ENCODE measurements around the gene GTF3A.

Gene GTF3A

GRCh38 chr13:27455331-27455855, 31.0 kb downstream of the GTF3A start:
- FAIRE-seq (no peak), DNase-seq (ENCODE audit: insufficient read length, low spot score) (no peak)
- no peak for TF ChIP-seq SPI1 (IDR thresholded peaks at IDR 0.05; ENCODE audit: low read depth, low read length)
- peak; percentile 56; the same call in 1 of the 2 replicates for TF ChIP-seq TAF1 (IDR thresholded peaks at IDR 0.05; ENCODE audit: low read depth, low read length)

DNA sequence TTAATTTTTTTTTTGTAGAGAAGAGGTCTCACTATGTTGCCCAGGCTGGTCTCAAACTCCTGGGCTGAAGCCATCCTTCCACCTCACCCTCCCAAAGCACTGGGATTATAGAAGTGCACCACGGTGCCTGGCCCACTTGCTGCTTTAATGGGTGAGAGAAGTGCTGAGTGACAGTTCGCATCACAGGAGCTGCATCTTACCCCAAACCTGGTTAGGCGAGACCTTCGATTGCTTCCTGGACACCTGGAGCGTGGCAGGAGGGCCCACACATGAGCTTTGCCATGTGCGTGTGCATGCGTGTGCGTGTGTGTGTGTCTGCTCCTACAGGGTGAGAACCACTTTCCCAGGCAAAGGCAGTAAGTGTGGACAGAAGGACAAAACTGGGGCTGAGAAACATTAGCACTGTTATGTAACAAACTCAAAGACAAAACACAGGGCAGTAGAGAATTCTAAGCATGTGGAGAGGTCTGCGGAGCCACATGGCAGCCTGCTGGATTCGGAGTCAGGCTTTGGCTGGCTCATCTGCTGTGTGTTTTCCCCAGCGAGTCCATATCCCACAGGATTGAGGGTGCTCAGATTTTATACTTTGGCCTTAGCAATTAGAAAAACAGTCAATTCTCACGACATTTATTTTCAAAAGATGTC, 37.6 kb downstream of the GTF3A start:
- DNase-seq (ENCODE audit: insufficient read length, low spot score): no peak
- TF ChIP-seq PAX5 (IDR thresholded peaks at IDR 0.05; ENCODE audit: insufficient read depth, low read length, severe bottlenecking): no peak
- no peak for TF ChIP-seq SPI1 (IDR thresholded peaks at IDR 0.05; ENCODE audit: low read depth, low read length)
- no peak for TF ChIP-seq POU2F2 (IDR thresholded peaks at IDR 0.05; ENCODE audit: low read depth, low read length)
- no peak for TF ChIP-seq TAF1 (IDR thresholded peaks at IDR 0.05; ENCODE audit: low read depth, low read length)
- FAIRE-seq: no peak

DNA sequence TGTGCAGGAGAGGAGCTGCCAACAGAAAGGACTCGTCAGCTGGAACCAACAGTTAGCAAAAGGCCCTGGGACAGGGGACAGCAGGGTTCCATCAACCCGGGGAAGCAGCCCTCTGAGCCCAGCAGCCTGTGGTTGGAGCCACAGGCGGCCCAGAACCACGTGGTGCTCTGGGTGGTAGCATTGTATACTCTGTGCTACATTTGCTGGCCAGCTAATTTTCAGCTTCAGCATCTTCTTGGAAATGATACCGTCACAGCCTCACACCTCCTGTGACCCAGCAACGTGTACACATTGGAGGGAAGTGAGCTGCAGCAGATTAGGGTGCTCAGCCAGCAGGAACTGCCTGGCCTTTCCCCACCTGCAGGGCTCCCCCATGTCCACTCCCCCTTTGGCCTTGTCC, 39.1 kb downstream of the GTF3A start:
- no peak for DNase-seq (ENCODE audit: insufficient read length, low spot score)
- no peak for FAIRE-seq
- TF ChIP-seq PAX5 (IDR thresholded peaks at IDR 0.05; ENCODE audit: insufficient read depth, low read length, severe bottlenecking) (no peak), SPI1 (IDR thresholded peaks at IDR 0.05; ENCODE audit: low read depth, low read length) (no peak), POLR2A (IDR thresholded peaks at IDR 0.05; ENCODE audit: low read depth, low read length) (no peak), POLR2AphosphoS5 (IDR thresholded peaks at IDR 0.05; ENCODE audit: low read depth, low read length) (no peak), POU2F2 (IDR thresholded peaks at IDR 0.05; ENCODE audit: low read depth, low read length) (no peak), TAF1 (IDR thresholded peaks at IDR 0.05; ENCODE audit: low read depth, low read length) (no peak)

DNA sequence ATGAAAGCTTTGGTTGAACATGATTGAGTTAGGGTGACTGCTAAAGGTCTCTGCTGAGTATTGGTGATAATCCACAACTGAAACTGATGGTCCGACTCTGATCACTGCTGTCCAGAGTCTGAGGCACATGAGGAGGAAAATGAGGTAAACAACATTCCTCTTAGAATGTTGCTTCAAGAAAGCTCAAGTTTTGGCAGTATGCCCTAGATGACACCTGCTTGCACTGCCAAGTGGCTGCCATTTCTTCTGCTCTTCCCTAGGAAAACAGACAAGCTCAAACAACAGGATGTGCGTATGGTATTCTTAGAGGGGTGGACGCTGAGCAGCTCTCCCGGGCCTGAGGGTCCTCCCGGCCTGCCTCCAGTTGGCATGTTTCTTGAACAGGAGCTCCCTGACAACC, 41.2 kb downstream of the GTF3A start:
- no peak for DNase-seq (ENCODE audit: insufficient read length, low spot score)
- FAIRE-seq: no peak
- TF ChIP-seq POU2F2 (IDR thresholded peaks at IDR 0.05; ENCODE audit: low read depth, low read length): no peak
- no peak for TF ChIP-seq PAX5 (IDR thresholded peaks at IDR 0.05; ENCODE audit: insufficient read depth, low read length, severe bottlenecking)
- no peak for TF ChIP-seq SPI1 (IDR thresholded peaks at IDR 0.05; ENCODE audit: low read depth, low read length)
- TF ChIP-seq POLR2AphosphoS5 (IDR thresholded peaks at IDR 0.05; ENCODE audit: low read depth, low read length): no peak
- no peak for TF ChIP-seq POLR2A (IDR thresholded peaks at IDR 0.05; ENCODE audit: low read depth, low read length)
- TF ChIP-seq TAF1 (IDR thresholded peaks at IDR 0.05; ENCODE audit: low read depth, low read length): no peak

- FAIRE-seq (no peak), DNase-seq (ENCODE audit: insufficient read length, low spot score) (no peak)
- TF ChIP-seq POLR2AphosphoS5 (IDR thresholded peaks at IDR 0.05; ENCODE audit: low read depth, low read length): no peak
Observed at GRCh38 chr13:27466513-27466912, 42.1 kb downstream of the GTF3A start.

GRCh38 chr13:27470075-27470820, 45.8 kb downstream of the GTF3A start:
- DNase-seq (ENCODE audit: insufficient read length, low spot score): no peak
- no peak for TF ChIP-seq POU2F2 (IDR thresholded peaks at IDR 0.05; ENCODE audit: low read depth, low read length)
- no peak for TF ChIP-seq POLR2A (IDR thresholded peaks at IDR 0.05; ENCODE audit: low read depth, low read length)
- TF ChIP-seq SPI1 (IDR thresholded peaks at IDR 0.05; ENCODE audit: low read depth, low read length): no peak
- TF ChIP-seq POLR2AphosphoS5 (IDR thresholded peaks at IDR 0.05; ENCODE audit: low read depth, low read length): no peak
- no peak for TF ChIP-seq PAX5 (IDR thresholded peaks at IDR 0.05; ENCODE audit: insufficient read depth, low read length, severe bottlenecking)
- no peak for TF ChIP-seq TAF1 (IDR thresholded peaks at IDR 0.05; ENCODE audit: low read depth, low read length)
- FAIRE-seq: no peak

DNA sequence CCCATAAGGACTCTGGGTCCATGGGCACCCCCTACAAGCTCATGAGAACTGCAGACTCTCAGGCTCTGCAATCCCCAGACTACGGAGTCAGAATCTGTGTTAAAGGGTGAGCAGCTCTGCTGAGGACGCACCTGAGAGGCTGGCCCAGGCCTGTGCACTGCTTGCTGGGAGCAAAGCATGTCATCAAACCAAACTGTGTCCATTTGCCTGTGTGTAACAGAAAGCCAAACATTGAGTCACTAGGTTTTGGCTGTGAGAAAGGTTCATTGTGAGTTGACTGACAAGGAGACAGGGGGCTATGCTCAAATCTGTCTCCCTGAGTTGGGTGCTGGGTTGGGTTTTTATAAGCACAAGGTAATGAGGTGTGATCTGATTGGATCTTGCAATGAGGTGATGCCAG, 48.0 kb downstream of the GTF3A start:
- no peak for DNase-seq (ENCODE audit: insufficient read length, low spot score)
- FAIRE-seq: peak; percentile 43
- no peak for TF ChIP-seq POLR2A (IDR thresholded peaks at IDR 0.05; ENCODE audit: low read depth, low read length)
- no peak for TF ChIP-seq POU2F2 (IDR thresholded peaks at IDR 0.05; ENCODE audit: low read depth, low read length)
- TF ChIP-seq SPI1 (IDR thresholded peaks at IDR 0.05; ENCODE audit: low read depth, low read length): no peak
- no peak for TF ChIP-seq PAX5 (IDR thresholded peaks at IDR 0.05; ENCODE audit: insufficient read depth, low read length, severe bottlenecking)
- TF ChIP-seq TAF1 (IDR thresholded peaks at IDR 0.05; ENCODE audit: low read depth, low read length): no peak
- TF ChIP-seq POLR2AphosphoS5 (IDR thresholded peaks at IDR 0.05; ENCODE audit: low read depth, low read length): no peak

GRCh38 chr13:27472941-27473340, 48.5 kb downstream of the GTF3A start:
- DNase-seq (ENCODE audit: insufficient read length, low spot score) (no peak), FAIRE-seq (no peak)
- TF ChIP-seq SPI1 (IDR thresholded peaks at IDR 0.05; ENCODE audit: low read depth, low read length): no peak
- TF ChIP-seq PAX5 (IDR thresholded peaks at IDR 0.05; ENCODE audit: insufficient read depth, low read length, severe bottlenecking): no peak
- no peak for TF ChIP-seq TAF1 (IDR thresholded peaks at IDR 0.05; ENCODE audit: low read depth, low read length)
- TF ChIP-seq POU2F2 (IDR thresholded peaks at IDR 0.05; ENCODE audit: low read depth, low read length): no peak
- no peak for TF ChIP-seq POLR2A (IDR thresholded peaks at IDR 0.05; ENCODE audit: low read depth, low read length)
- no peak for TF ChIP-seq POLR2AphosphoS5 (IDR thresholded peaks at IDR 0.05; ENCODE audit: low read depth, low read length)

- FAIRE-seq (no peak), DNase-seq (ENCODE audit: insufficient read length, low spot score) (no peak)
- no peak for TF ChIP-seq PAX5 (IDR thresholded peaks at IDR 0.05; ENCODE audit: insufficient read depth, low read length, severe bottlenecking)
- no peak for TF ChIP-seq POLR2A (IDR thresholded peaks at IDR 0.05; ENCODE audit: low read depth, low read length)
- no peak for TF ChIP-seq SPI1 (IDR thresholded peaks at IDR 0.05; ENCODE audit: low read depth, low read length)
- TF ChIP-seq POU2F2 (IDR thresholded peaks at IDR 0.05; ENCODE audit: low read depth, low read length): no peak
- TF ChIP-seq TAF1 (IDR thresholded peaks at IDR 0.05; ENCODE audit: low read depth, low read length): no peak
- TF ChIP-seq POLR2AphosphoS5 (IDR thresholded peaks at IDR 0.05; ENCODE audit: low read depth, low read length): no peak
Observed at GRCh38 chr13:27474751-27475268, 50.4 kb downstream of the GTF3A start.
